CD4-positive, alpha-beta T cell treated with Interleukin-21 for 1 hour (primary cell): ENCODE data around the gene MTHFD1.
A peak's percentile ranks its signal among the peaks of the same experiment; 100 is the strongest.

Source experiments
- DNase-seq: peaks from one replicate; pipeline ENCODE4 v3.0.0-alpha.2; 2020

MTHFD1 gene

DNA sequence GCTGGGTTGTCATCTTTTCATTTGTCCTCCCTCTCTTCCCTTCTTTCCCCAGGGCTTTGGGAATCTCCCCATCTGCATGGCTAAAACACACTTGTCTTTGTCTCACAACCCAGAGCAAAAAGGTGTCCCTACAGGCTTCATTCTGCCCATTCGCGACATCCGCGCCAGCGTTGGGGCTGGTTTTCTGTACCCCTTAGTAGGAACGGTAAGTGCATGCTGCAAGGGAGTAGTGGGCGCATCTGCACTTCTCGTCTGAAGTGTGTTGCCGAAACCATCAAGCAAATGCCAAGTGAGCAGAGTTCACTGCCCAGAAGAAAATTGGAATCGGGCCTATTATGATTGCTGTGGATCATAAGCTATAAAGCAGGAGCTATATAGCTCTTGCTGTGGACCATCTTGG is 66.5 kb downstream of the MTHFD1 start:
- DNase-seq, result no peak

DNA sequence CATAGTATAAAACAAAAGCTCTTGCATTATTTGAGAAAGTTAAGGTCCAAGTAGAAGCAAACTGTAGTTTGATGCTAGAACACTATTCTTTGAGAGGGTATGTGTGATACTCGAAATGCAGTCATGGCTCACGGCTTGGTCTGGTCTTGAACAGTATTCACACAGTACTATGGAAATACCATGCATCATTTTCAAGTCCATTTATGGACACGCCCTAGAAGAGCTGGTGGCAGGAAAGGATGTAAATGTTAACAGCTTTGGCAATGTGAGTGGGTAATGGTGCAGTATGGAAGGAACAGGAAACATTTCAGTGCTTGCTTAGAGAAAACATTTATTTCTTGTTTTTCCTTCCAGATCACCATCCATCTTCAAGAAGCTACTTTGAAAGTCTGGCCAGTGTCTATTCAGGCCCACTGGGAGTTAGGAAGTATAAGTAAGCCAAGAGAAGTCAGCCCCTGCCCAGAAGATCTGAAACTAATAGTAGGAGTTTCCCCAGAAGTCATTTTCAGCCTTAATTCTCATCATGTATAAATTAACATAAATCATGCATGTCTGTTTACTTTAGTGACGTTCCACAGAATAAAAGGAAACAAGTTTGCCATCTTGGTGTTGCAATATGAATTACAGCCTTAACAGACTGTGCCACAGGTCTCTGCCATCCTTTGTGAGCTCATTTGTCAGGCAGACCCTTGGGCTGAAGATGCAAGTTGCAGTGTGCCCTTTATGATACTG is 71.4 kb downstream of the MTHFD1 start:
- DNase-seq, result no peak

DNA sequence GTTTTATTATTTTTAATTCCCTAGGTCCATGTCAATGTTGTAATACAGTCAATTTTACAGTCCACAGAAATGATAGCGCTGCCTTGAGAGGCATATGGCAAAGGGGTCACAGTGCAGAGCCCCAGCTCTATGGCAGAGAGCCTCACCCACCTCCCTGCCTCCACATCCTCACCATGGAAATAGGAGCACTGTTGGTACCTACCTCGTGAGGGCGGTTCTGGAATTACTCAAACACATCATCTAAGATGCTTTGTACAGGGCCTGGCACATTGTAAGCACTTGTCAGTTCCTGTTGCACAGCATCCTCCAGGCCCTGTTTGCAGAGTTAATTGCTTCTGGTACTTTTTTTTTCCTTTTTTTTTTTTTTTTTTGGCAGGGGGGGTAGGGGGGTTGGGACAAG is 73.1 kb downstream of the MTHFD1 start:
- DNase-seq, result no peak

DNA sequence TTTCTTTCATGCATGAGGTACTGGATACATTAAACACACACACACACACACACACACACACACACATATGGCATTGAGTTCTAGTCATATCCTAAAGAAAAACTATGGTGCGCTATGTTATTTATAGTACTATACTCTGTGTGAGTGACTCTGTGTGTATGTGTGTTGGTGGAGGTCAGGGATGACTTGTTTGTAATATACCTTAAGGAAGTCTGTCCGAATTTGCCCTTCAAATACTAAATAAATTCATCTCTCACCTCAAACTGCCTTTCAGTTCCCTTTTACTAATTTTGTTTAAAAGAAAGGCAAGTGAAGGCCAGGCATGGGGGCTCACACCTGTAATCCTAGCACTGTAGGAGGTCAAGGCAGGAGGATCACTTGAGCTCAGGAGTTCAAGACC is 75.0 kb downstream of the MTHFD1 start:
- DNase-seq, result no peak

DNA sequence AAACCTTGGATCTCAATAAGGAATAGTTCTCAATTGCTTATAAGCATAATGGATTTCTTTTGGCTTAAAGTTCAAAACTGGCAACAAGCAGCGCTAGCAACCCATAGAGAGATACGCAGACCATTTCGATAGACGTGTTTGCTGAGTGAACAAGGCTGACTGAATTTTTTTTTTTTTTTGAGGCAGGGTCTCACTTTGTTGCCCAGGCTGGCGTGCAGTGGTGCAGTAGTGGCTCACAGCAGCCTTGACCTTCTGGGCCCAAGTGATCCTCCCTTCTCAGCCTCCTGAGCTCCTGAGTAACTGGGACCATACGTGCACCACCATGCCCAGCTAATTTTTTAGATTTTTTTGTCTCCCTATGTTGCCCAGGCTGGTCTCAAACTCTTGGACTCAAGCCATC is 75.7 kb downstream of the MTHFD1 start:
- no peak for DNase-seq

DNA sequence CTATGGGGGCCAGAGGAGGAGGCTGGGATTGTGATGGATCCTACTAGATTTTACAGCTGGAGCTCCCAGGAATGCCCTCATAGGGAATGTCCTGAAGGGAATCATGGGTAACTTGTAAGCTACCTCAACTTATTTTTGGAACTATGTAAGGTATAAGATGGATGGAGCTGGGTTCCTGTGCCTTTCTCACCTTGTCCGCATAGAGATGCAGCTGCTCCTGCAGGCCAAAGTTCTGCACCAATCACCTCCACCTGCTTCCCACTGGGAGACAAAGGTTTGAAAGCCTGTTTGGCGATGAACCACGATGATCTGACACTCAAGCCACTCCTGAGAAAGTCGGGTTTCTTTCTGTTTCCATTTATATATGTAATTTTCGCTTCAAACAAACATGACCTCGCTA is 76.5 kb downstream of the MTHFD1 start:
- DNase-seq, result no peak

DNA sequence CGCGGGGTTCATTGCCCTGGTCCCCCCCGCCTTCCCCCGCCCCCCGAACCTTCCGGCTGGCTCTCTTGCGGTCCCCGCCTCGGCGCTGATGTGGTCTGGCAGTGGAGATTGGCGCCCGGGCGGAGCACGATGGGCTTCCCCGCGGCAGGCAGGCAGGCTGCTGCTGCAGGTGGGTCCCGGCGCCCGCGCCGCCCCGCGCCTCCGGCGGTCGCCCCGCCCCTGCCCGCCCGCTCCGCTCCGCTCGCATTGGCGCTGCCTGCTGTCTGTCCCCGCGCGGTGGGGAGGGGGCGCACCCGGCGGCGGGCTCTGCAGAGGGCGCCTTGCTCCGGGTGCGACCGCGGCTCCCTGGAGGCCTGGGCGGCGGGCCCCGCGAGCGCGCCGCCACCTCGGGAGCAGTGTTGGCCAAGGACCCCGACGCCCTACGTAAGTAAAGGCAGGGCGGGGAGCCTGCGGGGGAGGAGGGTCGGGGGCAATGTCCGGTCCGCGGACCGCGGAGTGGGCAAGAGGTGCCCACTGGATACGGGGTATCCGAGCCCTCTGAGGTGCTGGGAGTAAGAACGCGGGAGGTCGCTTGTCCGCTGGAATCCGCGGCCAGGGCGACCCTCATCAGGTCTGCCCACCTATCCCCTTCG is 77.2 kb downstream of the MTHFD1 start, which contains the start of gene AKAP5:
Gene AKAP5 (plus strand): TSS at position 309 of the 632 bp plus-strand sequence. CDS start 2,896 bp downstream, outside the sequence.
- DNase-seq, result peak; percentile 77

DNA sequence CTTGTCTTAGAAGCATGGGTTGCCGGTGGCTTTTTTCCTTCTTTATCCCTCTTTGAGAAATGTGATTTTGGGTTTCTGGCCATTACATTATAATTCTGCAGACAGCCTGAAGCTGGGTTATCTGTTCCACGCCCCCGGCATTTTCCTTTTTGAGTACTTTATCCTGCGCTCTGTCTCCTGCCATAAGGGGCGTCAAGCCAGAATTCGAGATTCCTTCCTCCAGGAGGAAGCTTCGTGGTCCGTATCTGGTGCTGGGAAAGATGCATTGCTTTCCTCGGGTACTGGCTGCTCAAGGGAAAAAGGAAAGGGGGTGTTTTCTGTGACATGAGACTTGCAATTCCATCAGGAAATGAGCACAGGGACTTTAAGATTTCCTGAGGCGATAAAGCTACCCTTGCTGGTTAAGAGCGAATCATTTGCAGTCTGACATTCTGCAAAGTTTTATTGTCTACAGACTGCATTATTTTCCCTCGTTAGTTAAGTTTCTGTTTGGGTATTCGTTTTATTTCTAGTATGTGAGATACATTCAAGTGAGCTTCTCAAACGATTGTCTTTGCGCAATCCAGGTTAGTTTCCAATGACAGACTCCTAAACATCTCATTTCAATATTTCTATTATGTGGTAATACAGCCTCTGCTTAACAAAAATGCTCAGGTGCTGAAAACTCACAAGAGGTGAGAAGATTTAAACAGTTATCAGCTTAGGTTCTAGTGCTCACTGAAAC is 77.8 kb downstream of the MTHFD1 start:
- DNase-seq, result no peak

DNA sequence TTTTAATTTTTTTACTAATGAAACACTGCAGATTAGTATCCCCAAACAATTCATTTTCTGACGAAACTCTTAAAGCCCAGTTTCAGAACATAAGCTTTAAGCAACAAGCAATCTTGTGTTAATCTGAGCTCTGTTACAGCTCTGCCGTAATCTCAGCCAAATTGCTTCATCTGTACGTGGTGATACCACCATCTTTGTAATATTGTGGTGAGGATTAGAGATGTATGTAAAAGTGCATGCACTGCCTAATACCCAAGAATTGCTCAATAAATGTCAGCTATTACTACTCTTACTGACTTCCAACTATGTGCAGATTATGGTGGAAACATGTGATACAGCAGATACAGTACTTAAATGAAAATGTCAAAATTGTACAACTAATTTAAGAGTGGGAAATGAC is 78.9 kb downstream of the MTHFD1 start:
- no peak for DNase-seq

DNA sequence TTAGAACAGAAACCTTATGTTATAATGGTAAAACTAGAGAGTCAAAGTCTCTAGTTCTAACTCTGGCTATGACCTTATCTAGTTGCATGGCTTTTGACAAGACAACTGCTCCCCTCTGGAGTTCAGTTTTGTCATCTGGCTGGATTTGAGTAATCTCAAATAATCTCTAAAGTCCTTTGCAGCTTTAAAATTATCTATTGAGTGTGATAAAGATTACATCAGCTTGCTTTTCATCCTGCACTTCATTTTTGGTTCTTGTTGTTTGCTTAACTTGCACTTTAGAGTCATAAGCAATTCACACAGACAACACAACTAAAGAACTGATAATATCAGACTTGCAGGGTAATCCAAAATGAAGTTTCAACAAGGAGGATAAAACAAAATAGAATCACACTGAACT is 79.4 kb downstream of the MTHFD1 start:
- no peak for DNase-seq

DNA sequence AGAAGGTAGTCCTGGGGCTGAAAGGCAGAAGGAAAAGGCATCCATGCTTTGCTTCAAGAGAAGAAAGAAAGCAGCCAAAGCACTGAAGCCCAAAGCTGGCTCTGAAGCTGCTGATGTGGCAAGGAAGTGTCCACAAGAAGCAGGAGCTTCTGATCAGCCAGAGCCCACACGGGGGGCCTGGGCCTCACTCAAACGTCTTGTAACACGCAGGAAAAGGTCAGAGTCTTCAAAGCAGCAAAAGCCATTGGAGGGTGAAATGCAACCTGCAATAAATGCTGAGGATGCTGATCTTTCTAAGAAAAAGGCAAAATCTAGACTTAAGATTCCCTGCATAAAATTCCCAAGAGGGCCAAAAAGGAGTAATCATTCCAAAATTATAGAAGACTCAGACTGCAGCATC is 80.3 kb downstream of the MTHFD1 start:
- DNase-seq, result no peak

DNA sequence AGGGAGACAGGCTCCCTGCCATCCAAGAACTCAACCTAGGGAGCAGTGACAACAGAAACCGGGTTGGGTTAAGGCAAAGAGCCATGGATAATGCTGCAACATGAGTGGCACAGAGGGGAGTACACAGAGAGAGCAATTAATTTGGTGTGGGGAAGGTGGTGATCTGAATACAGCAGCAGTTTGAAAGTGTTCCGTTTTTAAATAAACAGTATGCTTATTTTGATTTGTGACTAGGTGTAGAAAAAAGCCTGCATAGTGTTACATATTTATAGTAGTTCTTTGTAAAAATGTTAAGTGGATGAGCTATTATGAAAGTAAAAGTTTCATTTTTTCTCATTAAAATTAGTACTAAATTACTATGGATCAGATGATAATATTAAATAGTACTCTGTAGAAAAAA is 85.9 kb downstream of the MTHFD1 start:
- DNase-seq, result no peak

DNA sequence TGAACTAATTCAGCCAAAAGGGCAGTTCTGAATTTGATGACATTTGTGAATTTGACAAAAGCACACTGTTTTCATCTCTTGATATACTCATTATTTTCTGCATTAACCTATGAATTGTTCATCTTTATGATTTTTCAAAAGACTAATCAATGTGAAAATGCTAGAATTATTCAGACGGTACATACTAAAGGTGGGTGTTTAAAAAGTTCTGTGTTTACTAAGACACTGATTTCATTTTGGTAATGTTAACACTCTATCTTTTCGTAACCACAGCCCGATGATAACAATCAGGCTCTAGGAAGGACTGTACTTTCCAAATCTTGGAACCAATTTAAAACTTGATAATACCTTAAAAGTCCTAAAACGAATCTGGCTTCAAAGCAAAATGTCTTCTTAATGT is 86.5 kb downstream of the MTHFD1 start:
- DNase-seq, result no peak

DNA sequence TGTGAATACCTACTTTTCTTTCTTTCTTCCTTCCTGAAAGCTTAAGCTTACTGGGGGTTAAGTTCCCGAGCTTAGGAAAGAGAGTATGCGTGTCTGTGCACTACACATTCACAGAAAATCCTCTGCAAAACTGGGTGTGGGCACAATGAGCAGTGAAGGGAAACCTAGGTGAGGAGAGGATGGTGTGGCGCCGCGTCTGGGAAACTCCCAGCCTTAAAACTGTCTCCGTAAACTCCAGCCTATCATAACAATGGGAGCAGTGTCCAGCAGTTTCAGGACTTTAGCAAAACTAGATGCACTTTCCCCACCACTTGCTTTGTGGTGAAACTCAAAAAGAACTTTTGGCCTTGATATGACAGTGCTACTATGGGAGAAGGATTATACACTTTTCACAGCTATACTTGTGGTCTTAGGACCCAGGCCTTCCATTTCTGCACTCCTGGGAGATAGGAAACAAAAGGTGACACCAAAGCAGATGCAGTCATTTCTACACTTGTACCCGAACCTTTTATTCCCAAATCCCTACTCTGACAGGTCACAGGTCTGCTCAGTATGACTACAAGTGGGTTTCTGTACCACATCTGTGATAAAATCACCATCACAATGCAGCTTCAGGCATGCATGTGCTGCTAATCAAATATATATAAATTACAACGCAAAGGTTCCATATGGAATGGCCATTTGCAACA is 87.6 kb downstream of the MTHFD1 start:
- no peak for DNase-seq

DNA sequence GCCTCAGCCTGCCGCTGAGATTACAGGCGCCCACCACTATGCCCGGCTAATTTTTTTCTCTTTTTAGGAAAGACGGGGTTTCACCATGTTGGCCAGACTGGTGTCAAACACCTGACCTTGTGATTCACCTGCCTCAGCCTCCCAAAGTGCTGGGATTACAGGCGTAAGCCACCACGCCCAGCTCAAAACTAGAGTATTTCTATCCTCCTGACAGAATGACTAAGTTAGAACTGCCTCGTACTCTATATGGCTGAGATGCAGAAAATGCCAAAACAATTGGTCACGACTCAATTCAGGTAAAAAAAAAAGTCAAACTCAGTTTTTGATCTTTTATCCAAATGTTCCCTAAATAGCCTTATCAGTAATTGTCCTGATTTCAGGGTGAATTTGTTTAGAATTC is 88.3 kb downstream of the MTHFD1 start:
- DNase-seq, result no peak

DNA sequence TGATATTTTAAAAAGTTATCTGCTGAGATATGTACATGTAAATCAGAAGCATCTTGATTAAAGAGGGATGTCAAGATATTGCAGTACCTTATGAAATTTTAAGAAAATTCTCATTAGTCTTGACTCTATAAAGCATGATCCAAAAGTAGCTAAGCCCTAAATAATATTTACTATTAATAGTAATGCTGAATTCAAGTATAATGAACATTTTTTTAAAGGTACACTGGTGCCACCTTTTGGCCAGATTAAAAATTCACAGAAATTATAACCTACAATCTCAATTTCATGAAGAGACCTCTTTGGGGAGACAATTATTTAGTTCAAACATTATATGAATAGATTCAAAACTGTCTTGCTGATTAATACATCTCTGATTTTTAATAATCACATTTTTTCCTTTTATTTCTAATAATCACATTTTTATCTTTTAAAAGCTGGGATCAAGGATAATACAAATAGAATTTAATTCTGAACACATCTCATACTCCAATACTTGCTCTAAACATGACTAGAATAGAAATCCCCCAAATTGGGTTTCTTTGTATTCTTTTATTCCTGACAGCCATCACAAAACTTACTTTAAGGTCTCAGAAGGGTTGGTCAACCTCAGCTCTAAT is 90.6 kb downstream of the MTHFD1 start:
- DNase-seq, result peak; percentile 61

DNA sequence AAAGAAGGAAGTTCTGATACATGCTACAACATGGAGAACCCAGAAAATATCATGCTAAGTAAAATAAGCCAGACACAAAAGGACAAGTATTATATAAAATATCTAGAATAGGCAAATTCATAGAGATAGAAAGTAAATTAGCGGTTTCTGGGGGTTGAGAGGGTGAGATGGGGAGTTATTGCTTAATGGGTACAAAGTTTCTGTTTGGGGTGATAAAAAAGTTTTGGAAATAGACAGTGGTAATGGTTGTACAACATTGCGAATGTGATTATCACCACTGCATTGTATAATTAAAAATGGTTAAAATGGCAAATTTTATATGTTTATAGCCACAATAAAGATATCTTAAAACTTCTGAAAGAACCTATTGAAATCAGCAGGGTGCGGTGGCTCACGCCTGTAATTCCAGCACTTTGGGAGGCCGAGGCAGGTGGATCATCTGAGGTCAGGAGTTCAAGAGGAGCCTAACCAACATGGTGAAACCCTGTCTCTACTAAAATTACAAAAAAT is 100.5 kb downstream of the MTHFD1 start:
- DNase-seq, result no peak

DNA sequence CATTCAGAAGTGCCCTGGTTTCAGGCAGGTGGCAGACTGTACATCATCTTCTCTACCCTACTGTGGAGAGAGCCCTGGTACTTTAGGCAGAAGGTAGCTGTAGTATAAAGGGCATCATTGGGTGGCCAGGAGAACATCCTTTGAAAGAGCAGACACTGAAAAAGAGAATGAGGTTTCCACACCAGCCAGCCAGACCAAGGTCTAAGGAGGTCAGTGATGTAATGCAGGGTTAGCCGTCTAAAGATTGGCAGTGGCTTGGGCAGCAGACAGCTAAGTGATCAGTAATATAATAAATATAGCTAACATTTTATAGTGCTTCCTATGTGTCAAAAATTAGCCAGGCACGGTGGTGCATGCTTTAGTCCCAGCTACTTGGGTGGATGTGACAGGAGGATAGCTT is 103.5 kb downstream of the MTHFD1 start:
- DNase-seq, result no peak

DNA sequence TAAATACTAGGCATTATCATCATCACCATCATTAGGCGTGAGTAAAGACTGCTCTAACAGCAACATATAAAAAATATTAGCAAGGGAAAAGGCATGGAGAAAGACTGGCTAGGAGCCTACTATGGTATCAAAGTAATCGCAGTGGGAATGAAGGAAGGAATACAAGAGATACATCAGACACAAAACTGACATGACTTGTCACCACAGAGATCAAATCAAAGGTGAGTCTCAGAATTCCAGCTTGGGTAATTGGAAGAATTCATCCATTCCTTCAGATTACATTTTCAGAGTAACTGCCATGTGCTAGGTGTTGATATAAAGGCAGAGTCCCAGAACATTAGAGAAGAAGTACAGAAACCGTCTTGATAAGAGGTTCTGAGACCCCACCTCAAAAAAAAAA is 105.3 kb downstream of the MTHFD1 start:
- no peak for DNase-seq

DNA sequence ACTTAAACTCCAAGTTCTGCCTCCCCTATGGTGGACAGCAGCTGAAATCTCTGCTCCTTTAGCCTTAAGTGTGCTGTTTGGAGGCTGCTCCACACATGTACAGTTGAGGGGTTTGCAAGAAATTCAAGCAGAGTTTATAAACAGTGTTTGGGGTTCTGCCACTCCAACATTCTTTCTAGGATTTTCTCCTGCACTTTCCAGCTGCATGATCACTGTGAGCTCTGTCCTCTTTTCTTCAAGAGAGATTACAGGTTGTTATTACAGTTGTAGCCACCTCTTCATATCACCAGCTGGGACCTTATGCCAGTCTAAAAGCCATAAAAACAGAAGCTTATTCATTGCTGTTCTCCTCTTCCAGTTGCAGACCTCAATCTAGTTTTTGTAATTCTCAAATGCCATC is 107.1 kb downstream of the MTHFD1 start:
- DNase-seq, result no peak

DNA sequence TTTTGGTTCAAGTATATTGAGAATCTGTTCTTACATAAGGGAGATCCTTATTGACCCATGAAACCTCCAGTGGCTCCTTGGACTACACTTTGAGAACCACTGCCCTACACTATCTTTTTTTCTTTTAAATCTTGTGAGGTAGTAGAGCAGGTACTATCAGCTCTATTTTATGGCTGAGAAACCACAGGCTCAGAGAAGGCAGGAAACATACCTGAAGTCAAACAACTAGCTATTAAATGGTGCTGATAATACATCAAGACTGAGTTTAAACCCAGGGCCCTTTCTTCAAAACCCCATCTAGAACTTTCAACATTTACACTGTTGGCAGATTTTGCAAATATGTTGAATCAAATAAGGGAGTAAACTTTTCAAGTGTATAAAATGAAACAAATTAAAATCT is 108.6 kb downstream of the MTHFD1 start:
- peak; percentile 23 for DNase-seq

DNA sequence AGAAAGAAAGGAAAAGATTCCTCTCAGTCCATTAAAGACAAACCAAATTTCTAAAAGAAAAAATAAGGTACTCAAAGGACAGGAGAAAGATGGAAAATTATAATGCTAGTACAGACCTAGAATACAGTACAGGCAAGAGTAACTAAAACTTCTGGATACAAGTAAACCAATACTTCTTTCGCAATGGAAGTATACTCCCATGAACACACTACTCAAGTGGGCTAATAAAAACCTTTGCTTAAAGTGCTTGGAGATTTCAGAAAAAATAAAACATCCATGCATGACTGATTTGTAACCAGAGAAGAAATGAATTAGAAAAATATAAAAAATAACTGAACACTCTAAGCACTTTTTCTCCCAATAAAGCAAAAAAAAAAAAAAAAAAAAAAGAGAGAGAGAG is 111.9 kb downstream of the MTHFD1 start:
- no peak for DNase-seq
